HUES6 (cell line): ENCODE measurements around the gene CCDC85C.

Source experiments
- H3K27ac ChIP-seq: 2 replicates; pipeline ENCODE4 v1.7.0; 2013; ENCODE audit warnings: low read depth, mild to moderate bottlenecking, low read length, inconsistent platforms
- H3K27me3 ChIP-seq: 2 replicates; pipeline ENCODE4 v1.6.1; 2013; ENCODE audit warnings: low read length; ENCODE audit not compliant: control insufficient read depth, insufficient read depth
- H3K36me3 ChIP-seq: 2 replicates; pipeline ENCODE4 v1.6.1; 2013; ENCODE audit warnings: low read length; ENCODE audit not compliant: control insufficient read depth, insufficient read depth
- H3K4me1 ChIP-seq: 2 replicates; pipeline ENCODE4 v1.6.1; 2013; ENCODE audit warnings: low read length; ENCODE audit not compliant: control insufficient read depth, insufficient read depth
- H3K4me3 ChIP-seq: 2 replicates; pipeline ENCODE4 v1.5.1; 2013; ENCODE audit warnings: low read depth, low read length
- H3K9ac ChIP-seq: one replicate; pipeline ENCODE4 v1.6.1; 2013; ENCODE audit warnings: mild to moderate bottlenecking, low read length
- H3K9me3 ChIP-seq: 2 replicates; pipeline ENCODE4 v1.6.1; 2013; ENCODE audit warnings: low read depth, low read length; ENCODE audit not compliant: control insufficient read depth, insufficient read depth

The CCDC85C gene

DNA sequence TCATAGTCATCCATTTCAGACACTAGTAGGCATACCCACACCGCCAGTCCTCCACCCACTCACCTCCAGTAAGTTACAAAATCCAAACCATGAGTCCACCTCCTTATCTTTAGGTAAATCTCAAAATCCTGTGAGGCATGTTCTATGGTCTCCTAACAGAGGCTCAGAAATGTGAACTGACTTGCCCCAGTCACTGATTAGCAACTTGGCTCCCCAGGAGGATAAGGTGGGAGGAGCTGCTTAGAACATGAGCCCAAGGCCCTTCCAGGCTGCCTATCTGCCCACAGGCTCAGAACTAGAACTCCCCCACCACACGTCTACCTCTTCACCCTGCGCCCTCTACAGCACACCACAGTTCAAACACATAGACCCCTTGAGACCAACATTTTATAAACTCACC lies 143.2 kb downstream of the CCDC85C start:
- Histone ChIP-seq H3K27ac (no peak overlapping the region), H3K36me3 (peaks cover 73% of the 10 kb centered on the region), H3K9me3 (no peaks in the 10 kb centered on the region), H3K4me1 (peaks cover 22% of the 10 kb centered on the region), H3K9ac (no peak overlapping the region), H3K27me3 (no peaks in the 10 kb centered on the region), H3K4me3 (no peak overlapping the region)

DNA sequence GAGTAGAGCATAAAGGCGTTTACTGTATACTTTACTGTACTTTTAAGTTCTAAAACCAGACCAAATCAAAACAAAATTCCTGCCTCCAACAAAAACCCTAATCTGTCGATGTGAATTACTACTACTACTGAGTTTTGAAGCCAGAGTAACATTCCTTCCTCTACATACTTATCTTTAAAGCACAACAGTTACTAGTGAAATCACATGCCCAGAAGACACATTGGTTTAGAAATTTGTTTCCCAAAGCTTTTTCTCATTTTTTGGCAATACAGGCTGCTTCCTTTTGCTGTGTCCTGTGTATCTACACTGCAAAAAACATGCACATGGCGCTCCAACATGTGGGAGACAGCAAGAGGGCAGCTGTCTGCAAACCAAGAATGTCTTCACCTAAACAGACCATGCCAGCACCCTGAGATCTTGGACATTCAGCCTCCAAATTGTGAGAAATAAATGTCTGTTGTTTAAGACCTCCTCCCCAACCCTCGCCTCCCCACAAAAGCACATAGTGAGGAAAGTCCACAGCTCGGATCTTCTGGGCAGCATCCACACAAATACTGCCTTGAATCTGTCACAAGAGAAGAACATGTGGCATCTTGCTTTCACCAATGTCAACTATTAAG lies 144.4 kb downstream of the CCDC85C start:
- no peak overlapping the region for H3K9ac ChIP-seq
- H3K9me3 ChIP-seq, result no peaks in the 10 kb centered on the region
- no peak overlapping the region for H3K4me3 ChIP-seq
- H3K27me3 ChIP-seq, result no peaks in the 10 kb centered on the region
- H3K4me1 ChIP-seq, result peaks cover 22% of the 10 kb centered on the region
- peaks cover 67% of the 10 kb centered on the region for H3K36me3 ChIP-seq
- no peak overlapping the region for H3K27ac ChIP-seq

DNA sequence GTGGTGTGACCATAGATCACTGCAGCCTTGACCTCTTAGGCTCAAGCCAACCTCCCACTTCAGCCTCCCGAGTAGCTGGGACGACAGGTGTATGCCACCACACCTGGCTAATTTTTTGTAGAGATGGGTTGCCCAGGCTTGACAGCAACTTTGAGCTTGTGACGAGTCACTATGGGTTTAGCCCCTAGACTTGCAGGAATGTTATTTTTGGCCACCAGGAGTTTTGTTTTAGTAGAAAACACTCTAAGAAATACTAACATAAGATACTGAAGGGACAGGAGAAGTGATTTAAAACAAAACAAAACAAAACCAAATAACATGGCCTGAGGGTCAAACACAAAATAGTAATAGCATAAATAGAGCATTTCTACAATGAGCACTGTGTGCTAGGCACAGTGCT lies 149.8 kb downstream of the CCDC85C start:
- no peak overlapping the region for H3K27ac ChIP-seq
- H3K4me1 ChIP-seq, result no peaks in the 10 kb centered on the region
- H3K4me3 ChIP-seq, result no peak overlapping the region
- no peaks in the 10 kb centered on the region for H3K9me3 ChIP-seq
- no peaks in the 10 kb centered on the region for H3K27me3 ChIP-seq
- no peak overlapping the region for H3K9ac ChIP-seq
- peaks cover 66% of the 10 kb centered on the region for H3K36me3 ChIP-seq

DNA sequence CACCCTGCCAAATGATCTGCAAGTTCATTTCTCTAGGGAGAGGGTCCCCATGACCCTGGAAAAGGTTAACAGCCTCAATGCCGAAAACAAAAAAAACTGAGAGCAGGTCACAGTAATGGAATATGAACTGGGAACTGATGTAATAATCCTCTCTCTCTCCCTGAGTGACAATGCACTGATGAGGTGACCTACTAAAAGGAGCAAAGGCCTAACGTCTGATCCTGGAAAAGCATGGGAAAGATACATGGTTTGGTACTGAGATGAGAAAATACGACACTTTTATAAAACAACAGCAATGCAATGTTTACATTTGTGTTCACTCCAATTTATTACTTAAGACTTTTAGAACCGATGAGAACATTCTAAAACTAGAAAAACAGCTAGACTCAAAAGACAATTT lies 151.0 kb downstream of the CCDC85C start:
- Histone ChIP-seq H3K9me3 (no peaks in the 10 kb centered on the region), H3K4me3 (no peak overlapping the region), H3K27ac (no peak overlapping the region), H3K9ac (no peak overlapping the region), H3K27me3 (no peaks in the 10 kb centered on the region), H3K4me1 (no peaks in the 10 kb centered on the region), H3K36me3 (peaks cover 66% of the 10 kb centered on the region)

DNA sequence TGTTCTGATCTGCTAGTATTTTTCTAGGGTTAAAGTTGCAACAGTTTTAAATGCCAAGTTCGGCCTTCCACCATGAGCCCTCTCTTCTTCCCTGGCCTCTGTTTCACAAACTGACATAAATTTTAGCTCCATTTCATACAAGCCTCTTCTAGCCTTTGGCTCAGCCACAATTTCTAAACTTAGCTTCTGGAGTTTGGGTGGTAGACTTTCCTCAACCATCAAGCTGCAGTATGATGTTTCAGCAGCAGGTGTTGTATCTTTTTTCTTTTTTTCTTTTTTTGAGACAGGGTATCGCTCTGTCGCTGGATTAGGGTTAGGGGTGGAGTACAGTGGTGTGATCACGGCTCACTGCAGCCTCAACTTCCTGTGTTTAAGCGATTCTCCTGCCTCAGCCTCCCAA lies 152.8 kb downstream of the CCDC85C start:
- Histone ChIP-seq H3K4me3 (no peak overlapping the region), H3K9me3 (no peaks in the 10 kb centered on the region), H3K36me3 (peaks cover 64% of the 10 kb centered on the region), H3K4me1 (no peaks in the 10 kb centered on the region), H3K27me3 (no peaks in the 10 kb centered on the region), H3K9ac (no peak overlapping the region), H3K27ac (no peak overlapping the region)

DNA sequence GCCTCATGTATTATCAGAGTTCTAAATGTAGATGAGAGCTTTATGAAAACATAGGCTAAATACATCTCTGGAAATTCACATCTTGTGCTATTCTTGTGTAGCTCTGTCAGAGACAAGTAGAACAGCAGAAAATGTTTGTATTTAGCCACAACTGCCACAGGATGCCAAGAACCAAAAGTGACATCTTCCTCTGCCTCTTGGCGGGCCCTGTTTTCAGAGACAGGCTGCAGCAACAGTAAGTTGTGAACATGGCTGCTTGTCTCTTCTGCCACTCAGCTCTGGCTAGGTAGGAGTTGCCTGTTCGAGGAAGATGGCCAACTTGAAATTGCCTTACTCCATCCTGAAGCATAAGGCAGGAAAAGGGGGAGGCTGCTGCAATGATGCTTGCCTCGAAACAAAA lies 153.7 kb downstream of the CCDC85C start:
- H3K9me3 ChIP-seq, result no peaks in the 10 kb centered on the region
- H3K9ac ChIP-seq, result no peak overlapping the region
- no peak overlapping the region for H3K4me3 ChIP-seq
- no peaks in the 10 kb centered on the region for H3K27me3 ChIP-seq
- H3K4me1 ChIP-seq, result no peaks in the 10 kb centered on the region
- H3K36me3 ChIP-seq, result peaks cover 64% of the 10 kb centered on the region
- no peak overlapping the region for H3K27ac ChIP-seq
